ENCODE measurements around the gene PTPN3. TPM values are rescaled to one million over a fixed set of nuclear protein-coding genes. Genes with fewer than 3 reads are reported as not detected.
"Not testable (repeated sequence)": the region's sequence is repeated elsewhere in the genome, so short reads cannot be mapped to it uniquely, and the experiment has no call there.

The PTPN3 gene
- total RNA-seq, 1 donor, result under 0.01 TPM

DNA sequence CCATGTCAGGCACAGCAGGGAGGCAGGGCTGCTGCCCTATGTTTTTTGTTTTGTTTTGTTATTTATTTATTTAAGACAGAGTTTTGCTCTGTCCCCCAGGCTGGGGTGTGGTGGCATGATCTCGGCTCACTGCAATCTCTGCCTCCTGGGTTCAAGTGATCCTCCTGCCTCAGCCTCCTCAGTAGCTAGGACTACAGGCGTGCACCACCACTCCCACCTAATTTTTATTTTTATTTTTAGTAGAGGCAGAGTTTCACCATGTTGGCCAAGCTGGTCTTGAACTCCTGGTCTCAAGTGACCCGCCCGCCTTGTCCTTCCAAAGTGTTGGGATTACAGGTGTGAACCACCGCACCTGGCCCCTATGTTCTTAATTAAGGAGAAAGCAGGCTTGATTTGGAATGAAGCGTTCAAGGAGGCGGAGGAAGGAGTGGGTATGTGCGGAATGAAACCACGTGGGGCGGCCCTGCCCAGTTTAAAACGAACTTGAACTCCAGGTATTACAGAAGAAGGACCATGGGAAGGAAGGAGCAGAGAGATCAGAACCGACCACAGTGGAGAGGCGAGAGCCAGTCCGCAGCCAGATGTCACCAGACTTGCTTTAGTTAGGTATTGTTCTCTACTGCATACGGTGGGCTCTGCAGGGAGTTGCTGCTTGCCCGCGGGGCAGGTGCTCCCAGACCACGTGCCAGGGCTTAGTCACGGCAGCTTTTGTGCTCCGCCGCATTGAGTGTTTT, 142.4 kb downstream of the PTPN3 start:
- no peaks in the 10 kb centered on the region for H3K9me3 ChIP-seq (ENCODE audit: low read depth, low read length)
- no peak overlapping the region for H3K4me3 ChIP-seq (ENCODE audit: low read length)
- no peaks in the 10 kb centered on the region for H3K27me3 ChIP-seq (ENCODE audit: insufficient read depth, low read length)
- H3K4me1 ChIP-seq (ENCODE audit: insufficient read depth, low read length), result no peaks in the 10 kb centered on the region

DNA sequence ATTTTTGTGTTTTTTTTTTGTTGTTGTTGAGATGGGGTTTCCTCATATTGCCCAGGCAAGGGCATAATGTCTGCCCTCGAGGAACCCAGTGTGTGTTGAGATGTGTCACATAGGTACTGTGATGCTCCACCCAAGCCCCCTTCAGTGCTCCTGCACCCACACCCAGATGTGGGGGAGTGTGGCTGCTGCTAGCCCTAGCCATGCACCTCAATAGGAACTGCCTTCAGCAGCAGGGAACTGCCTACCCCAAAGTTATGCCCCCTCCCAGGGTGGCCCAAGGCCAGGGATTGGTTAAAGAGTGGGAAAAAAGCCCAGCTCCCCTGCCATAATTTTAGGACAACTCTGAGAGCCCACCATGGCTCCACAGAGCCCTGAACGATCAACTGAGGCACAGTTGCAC, 143.9 kb downstream of the PTPN3 start:
- no peak overlapping the region for H3K4me3 ChIP-seq (ENCODE audit: low read length)
- H3K9me3 ChIP-seq (ENCODE audit: low read depth, low read length), result no peaks in the 10 kb centered on the region
- peaks cover 2% of the 10 kb centered on the region for H3K27me3 ChIP-seq (ENCODE audit: insufficient read depth, low read length)
- no peaks in the 10 kb centered on the region for H3K4me1 ChIP-seq (ENCODE audit: insufficient read depth, low read length)

DNA sequence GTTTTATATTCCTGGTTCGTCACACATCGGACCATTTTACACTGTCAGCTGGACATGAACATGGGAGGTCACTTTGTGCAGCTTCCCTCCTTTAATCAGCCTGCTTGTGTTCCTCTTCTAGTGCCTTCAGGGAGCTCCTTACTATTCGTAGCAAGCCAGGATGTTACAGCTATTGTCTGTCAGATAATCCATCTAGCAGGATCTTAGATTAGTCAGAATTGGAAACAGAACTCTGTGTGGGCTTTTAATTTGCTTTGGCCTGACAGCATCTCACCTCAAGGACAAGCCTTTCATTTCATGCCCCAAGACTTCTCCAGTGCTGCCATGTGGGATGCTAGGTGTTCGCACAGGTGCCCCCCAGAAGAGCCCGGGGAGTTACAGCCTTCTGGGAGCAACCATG, 147.1 kb downstream of the PTPN3 start:
- Histone ChIP-seq H3K9me3 (ENCODE audit: low read depth, low read length) (no peaks in the 10 kb centered on the region), H3K27me3 (ENCODE audit: insufficient read depth, low read length) (peaks cover 2% of the 10 kb centered on the region), H3K4me3 (ENCODE audit: low read length) (no peak overlapping the region), H3K4me1 (ENCODE audit: insufficient read depth, low read length) (no peaks in the 10 kb centered on the region)

DNA sequence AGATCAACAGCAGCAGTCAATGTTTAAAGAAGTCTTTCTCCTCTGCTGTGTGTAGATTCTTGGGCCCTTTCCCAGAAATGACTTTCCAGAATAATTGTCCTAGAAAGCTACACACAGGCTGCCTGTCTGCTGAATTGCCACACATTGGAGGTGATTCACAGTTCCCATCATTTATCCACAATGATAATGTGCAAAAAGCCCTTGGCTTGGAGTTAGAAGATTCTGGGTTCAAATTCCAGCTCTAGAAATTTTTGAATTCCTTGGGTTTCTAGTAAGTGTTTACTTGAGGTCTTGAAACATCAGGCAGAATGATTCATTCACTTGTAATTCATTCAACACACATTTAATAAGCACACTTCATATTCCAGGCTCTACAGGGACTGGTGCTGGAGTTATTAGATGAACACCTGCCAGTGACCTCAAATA, 148.7 kb downstream of the PTPN3 start:
- no peak overlapping the region for H3K4me3 ChIP-seq (ENCODE audit: low read length)
- H3K27me3 ChIP-seq (ENCODE audit: insufficient read depth, low read length), result peaks cover 2% of the 10 kb centered on the region
- H3K4me1 ChIP-seq (ENCODE audit: insufficient read depth, low read length), result no peaks in the 10 kb centered on the region
- no peaks in the 10 kb centered on the region for H3K9me3 ChIP-seq (ENCODE audit: low read depth, low read length)

DNA sequence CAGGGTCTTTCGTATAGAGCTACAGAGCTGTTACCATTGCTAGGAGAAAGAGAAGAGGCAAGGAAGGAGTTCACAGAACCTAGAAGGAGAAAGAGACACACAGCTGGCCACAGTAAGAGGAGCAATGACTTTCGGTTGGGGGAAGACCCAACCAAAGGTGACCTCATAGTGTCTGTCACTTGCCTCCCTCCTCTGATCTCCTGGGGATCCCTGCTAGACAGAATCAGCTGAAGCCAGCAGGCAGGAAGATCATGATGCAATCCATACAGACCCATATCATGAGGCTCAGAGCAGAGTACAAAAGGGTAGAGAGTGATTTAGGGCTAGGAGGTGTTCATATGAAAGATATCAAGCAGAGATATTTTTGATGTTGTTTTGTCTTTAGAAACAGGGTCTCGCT, 151.2 kb downstream of the PTPN3 start:
- Histone ChIP-seq H3K27me3 (ENCODE audit: insufficient read depth, low read length) (peaks cover 2% of the 10 kb centered on the region), H3K4me3 (ENCODE audit: low read length) (no peak overlapping the region), H3K9me3 (ENCODE audit: low read depth, low read length) (no peaks in the 10 kb centered on the region), H3K4me1 (ENCODE audit: insufficient read depth, low read length) (no peaks in the 10 kb centered on the region)

DNA sequence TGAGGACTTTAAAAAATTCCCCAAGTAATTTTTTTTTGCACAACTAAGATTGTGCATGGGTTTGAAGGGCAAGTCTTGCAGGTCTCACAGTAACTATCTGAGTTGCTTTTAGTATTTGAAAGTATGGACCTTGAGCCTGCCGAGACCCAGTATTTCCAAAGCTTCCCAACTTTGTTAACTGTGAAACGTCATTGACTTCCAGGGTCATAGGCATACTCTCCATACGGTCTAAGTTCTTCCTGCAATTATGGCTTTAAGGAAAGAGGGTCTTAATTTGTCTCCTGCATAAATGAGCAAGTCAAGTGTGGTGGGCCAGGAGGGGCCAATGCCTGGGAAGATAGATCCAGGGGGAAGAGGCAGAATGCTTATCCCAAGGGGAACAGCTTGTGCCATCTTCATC, 153.2 kb downstream of the PTPN3 start:
- no peak overlapping the region for H3K4me3 ChIP-seq (ENCODE audit: low read length)
- no peaks in the 10 kb centered on the region for H3K9me3 ChIP-seq (ENCODE audit: low read depth, low read length)
- peaks cover under 1% of the 10 kb centered on the region for H3K27me3 ChIP-seq (ENCODE audit: insufficient read depth, low read length)
- no peaks in the 10 kb centered on the region for H3K4me1 ChIP-seq (ENCODE audit: insufficient read depth, low read length)

DNA sequence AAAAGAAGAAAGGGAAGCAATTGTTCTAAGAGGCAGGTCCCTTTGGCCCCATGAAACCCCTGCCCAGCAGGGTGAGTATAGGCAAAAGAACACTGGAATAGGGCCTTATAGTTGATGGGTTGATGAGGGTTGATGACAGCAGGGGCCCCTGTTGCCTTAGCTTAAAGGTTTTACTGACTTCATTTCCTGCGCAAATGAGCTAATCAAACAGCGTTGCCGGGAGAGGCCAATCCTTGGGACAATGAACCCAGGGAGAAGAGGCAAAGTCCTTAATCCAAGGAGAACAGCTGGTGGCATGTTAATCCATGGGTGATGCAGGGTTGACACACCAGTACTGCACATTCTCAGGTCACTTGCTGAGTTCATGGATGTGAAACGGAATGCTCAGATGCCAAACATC, 155.2 kb downstream of the PTPN3 start:
- H3K27me3 ChIP-seq (ENCODE audit: insufficient read depth, low read length), result no peaks in the 10 kb centered on the region
- no peak overlapping the region for H3K4me3 ChIP-seq (ENCODE audit: low read length)
- H3K9me3 ChIP-seq (ENCODE audit: low read depth, low read length), result no peaks in the 10 kb centered on the region
- no peaks in the 10 kb centered on the region for H3K4me1 ChIP-seq (ENCODE audit: insufficient read depth, low read length)

DNA sequence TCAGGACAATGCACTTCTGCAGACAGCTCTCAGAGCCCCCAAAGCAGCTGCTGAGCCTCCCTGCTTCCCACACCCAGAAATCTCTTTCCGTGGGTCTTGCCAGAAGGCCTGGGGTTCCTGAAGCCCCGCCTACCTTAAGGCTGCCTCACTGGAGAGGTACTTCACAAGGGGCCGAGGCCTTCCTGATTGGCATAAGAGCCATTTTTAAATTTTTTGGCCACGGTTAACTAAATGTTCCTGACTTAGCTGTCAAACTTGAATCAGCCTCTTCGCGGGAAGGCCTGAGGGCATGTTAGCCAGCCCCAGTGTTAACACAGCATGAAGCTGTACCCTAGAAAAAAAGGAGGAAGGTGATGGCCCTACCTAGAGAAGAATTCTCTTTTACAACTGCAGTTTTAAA, 156.5 kb downstream of the PTPN3 start:
- Histone ChIP-seq H3K27me3 (ENCODE audit: insufficient read depth, low read length) (no peaks in the 10 kb centered on the region), H3K9me3 (ENCODE audit: low read depth, low read length) (no peaks in the 10 kb centered on the region), H3K4me3 (ENCODE audit: low read length) (no peak overlapping the region), H3K4me1 (ENCODE audit: insufficient read depth, low read length) (no peaks in the 10 kb centered on the region)

DNA sequence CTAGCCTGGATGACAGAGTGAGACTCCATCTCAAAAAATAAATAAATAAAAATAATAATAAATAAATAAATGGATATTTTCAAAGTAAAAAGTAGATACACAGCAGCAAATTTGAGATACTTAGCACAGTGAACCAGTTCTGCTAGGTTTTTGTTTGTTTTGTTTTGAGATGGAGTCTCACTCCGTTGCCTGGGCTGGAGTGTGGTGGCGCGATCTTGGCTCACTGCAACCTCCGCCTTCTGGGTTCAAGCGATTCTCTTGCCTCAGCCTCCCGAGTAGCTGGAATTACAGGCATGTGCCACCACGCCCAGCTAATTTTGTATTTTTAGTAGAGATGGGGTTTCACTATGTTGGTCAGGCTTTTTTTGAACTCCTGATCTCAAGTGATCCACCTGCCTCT, 157.1 kb downstream of the PTPN3 start:
- not testable (repeated sequence) for H3K9me3 ChIP-seq (ENCODE audit: low read depth, low read length); H3K4me1 ChIP-seq (ENCODE audit: insufficient read depth, low read length); H3K4me3 ChIP-seq (ENCODE audit: low read length); H3K27me3 ChIP-seq (ENCODE audit: insufficient read depth, low read length)

DNA sequence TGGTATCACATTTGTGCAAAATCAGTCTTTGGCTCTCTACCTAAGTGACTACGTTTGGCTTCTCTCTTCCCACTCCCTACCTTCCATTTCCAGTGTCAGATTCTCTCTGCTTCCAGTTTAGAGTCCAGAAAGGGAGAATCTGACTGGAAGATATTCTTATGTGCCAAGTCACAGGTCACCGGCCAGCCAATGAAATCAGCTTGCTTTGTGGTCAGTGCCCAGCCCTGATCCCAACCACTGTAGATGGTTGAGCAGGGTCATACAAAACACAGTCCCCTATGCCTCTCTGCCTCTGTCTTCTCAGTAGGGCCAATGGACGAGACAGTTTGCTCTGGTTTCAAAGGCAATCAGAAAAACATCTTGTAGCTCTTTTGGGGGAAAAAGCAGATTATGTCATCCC, 161.7 kb downstream of the PTPN3 start:
- no peaks in the 10 kb centered on the region for H3K9me3 ChIP-seq (ENCODE audit: low read depth, low read length)
- H3K4me3 ChIP-seq (ENCODE audit: low read length), result no peak overlapping the region
- H3K27me3 ChIP-seq (ENCODE audit: insufficient read depth, low read length), result no peaks in the 10 kb centered on the region
- H3K4me1 ChIP-seq (ENCODE audit: insufficient read depth, low read length), result no peaks in the 10 kb centered on the region

DNA sequence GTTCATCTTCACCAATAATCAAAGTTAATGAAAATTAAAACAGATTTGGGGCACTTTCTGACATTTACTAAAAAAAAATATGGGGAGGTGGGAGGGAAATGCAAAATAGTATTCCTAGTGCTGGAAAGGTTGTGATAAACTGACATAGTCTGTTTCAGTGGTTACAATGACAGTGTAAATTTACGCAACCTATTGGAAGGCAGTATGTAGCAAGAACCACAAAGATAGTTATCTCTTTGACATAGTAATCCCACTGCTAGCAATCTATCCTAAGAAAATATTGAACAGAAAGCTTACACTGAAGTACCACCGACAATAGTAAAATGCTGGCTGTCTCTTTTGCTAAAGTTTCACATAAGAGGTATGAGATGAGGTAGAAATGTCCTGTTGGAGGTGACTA, 162.2 kb downstream of the PTPN3 start:
- Histone ChIP-seq H3K4me3 (ENCODE audit: low read length) (no peak overlapping the region), H3K4me1 (ENCODE audit: insufficient read depth, low read length) (no peaks in the 10 kb centered on the region), H3K27me3 (ENCODE audit: insufficient read depth, low read length) (no peaks in the 10 kb centered on the region), H3K9me3 (ENCODE audit: low read depth, low read length) (no peaks in the 10 kb centered on the region)

DNA sequence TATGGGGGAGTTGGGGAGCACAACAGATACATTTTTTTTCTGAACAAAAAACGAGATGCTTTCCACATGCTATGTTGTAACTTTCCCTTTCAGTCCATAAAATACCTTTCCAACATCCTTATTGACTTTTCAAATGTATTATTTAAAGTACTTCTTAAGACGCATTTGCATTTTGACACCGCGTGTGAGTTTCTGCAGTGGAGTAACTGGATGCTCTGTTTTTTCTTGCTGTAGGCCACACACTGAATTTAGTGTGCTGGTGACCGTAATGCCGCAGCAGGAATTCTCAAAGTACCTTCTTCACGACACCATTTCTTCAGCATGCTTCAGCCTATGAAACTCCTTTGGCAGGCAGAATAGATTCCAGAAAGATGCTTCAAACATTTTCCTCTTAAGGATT, 163.0 kb downstream of the PTPN3 start:
- Histone ChIP-seq H3K9me3 (ENCODE audit: low read depth, low read length) (no peaks in the 10 kb centered on the region), H3K4me3 (ENCODE audit: low read length) (no peak overlapping the region), H3K4me1 (ENCODE audit: insufficient read depth, low read length) (no peaks in the 10 kb centered on the region), H3K27me3 (ENCODE audit: insufficient read depth, low read length) (no peaks in the 10 kb centered on the region)

DNA sequence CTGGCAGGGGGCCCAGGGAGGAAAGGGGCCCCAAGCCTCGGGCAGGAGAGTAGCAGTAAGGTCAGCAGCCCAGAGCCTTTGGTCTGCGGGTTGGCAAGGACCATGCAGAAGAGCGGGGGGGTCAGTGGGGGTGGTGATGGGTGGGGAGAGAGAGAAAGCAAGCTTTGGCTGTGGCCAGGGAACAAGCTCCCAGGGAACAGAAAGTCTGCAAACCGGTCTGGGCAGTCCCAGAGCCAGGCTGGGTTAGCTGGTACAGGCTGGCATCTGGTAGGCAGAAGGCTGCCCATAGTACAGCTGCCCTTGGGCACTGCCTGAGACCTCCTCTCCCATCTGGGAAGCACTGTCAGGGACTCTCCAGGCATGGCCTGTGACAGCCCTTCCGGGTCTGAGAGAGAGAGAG, 166.8 kb downstream of the PTPN3 start:
- peaks cover 6% of the 10 kb centered on the region for H3K27me3 ChIP-seq (ENCODE audit: insufficient read depth, low read length)
- H3K9me3 ChIP-seq (ENCODE audit: low read depth, low read length), result no peaks in the 10 kb centered on the region
- H3K4me3 ChIP-seq (ENCODE audit: low read length), result no peak overlapping the region

DNA sequence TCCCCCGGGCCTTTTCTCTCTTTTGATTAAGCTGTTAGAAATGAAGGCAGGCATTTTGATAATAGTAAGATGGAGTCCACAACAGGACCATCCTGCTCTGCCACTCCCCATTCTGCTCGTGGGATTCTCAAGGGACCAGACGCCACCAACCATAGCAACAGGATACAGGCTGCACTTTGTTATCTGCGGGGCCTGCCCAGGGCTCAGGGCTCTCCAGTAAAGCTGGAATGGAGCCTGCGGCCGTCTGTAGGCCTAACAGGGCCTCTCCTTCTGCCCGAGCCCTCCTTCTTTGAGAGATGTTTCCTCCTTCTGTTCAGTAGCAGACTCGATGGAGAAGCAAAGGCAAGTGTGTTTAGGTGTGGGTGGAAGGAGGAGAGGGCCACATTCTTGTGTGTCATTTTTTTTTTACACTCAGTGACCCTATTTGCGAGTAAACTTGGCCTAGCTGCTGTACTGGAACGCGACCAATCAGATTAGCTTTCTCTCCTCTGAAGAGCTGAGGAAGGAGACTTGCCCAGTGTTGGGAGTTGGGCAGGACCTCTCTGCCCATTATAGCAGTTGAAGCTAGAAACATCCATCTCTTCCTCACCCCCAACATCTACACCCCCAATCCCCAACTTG, 168.4 kb downstream of the PTPN3 start:
- Histone ChIP-seq H3K27me3 (ENCODE audit: insufficient read depth, low read length) (peaks cover 10% of the 10 kb centered on the region), H3K4me1 (ENCODE audit: insufficient read depth, low read length) (no peaks in the 10 kb centered on the region), H3K4me3 (ENCODE audit: low read length) (no peak overlapping the region), H3K9me3 (ENCODE audit: low read depth, low read length) (no peaks in the 10 kb centered on the region)

More for the DNA sequence above, 166.8 kb downstream of the PTPN3 start:
- no peaks in the 10 kb centered on the region for H3K4me1 ChIP-seq (ENCODE audit: insufficient read depth, low read length)

DNA sequence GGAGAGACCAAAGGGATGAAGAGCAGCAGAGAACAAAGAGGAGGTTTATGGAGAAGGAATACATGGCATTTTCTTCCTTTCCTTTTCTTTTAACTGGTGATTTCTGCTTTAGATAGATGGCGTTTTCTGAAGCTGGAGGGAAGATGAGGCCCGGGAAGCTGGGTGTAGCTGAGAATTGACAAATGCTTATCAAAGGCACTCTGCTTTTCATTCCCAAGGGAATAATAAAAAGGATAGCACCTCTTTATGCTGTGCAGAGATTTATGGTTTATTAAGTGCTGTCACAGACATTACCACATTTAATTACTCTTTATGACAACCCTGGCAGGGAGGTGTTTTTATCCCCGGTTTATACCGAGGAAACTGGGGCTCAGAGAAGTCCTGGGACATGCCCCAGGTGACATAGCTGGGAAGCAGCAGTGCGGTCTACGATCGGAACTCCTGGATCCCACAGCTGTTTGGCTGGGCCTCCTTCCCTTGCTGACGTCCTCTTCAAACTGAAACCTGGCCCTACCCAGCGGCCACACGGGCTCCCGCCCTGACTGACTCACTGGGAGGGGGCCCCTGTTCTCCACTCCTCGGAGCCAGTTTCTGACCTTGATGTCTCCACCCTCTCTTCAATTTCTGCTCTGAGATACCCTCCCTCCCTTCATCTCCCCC, 169.0 kb downstream of the PTPN3 start:
- no peaks in the 10 kb centered on the region for H3K9me3 ChIP-seq (ENCODE audit: low read depth, low read length)
- H3K4me1 ChIP-seq (ENCODE audit: insufficient read depth, low read length), result no peaks in the 10 kb centered on the region
- H3K27me3 ChIP-seq (ENCODE audit: insufficient read depth, low read length), result peaks cover 16% of the 10 kb centered on the region
- no peak overlapping the region for H3K4me3 ChIP-seq (ENCODE audit: low read length)
